Measurements from ENCODE around the gene ABLIM2. TPM values are rescaled to one million over a fixed set of nuclear protein-coding genes. Genes with fewer than 3 reads are reported as not detected.

ABLIM2 gene
- total RNA-seq, 4 donors from 2014 or later, result 9.2 to 24.0 (median 12.3) TPM

DNA sequence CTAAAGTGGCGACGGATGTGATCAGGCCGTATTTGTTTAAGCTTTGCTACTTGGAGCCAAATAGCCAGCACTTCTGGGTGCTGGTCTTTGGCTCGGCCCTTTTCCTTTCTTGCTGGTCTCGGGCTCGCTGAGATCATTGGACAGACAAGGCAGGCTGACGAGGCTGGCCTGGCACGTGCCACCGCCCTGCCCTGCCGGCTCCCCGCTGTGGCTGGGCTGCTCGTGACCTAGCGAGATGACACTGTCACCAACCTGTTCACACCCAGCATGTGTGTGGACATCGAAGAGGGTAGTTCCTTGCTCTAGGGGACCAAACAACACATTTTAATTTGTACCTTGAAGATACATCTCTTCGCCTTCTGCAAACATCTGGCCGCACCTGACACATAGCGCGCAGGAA, 98.0 kb downstream of the ABLIM2 start:
- no peaks in the 10 kb centered on the region for H3K36me3 ChIP-seq
- DNase-seq, result no peak
- intact Hi-C loops (cut with DNase I), result no loop called here
- H3K4me3 ChIP-seq (replicated peaks in 1 of 3), result no peak overlapping the region
- no peaks in the 10 kb centered on the region for H3K27me3 ChIP-seq
- H3K9me3 ChIP-seq, result no peaks in the 10 kb centered on the region
- H3K27ac ChIP-seq, result no peak overlapping the region
- no peak for TF ChIP-seq POLR2A (IDR thresholded peaks at IDR 0.05)
- TF ChIP-seq, protein P1, sequence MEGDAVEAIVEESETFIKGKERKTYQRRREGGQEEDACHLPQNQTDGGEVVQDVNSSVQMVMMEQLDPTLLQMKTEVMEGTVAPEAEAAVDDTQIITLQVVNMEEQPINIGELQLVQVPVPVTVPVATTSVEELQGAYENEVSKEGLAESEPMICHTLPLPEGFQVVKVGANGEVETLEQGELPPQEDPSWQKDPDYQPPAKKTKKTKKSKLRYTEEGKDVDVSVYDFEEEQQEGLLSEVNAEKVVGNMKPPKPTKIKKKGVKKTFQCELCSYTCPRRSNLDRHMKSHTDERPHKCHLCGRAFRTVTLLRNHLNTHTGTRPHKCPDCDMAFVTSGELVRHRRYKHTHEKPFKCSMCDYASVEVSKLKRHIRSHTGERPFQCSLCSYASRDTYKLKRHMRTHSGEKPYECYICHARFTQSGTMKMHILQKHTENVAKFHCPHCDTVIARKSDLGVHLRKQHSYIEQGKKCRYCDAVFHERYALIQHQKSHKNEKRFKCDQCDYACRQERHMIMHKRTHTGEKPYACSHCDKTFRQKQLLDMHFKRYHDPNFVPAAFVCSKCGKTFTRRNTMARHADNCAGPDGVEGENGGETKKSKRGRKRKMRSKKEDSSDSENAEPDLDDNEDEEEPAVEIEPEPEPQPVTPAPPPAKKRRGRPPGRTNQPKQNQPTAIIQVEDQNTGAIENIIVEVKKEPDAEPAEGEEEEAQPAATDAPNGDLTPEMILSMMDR (IDR thresholded peaks at IDR 0.05), result no peak
- WGBS, 2 donors, result 84 to 90% methylated on average over 16 to 18 of the region's 18 CpGs
- no peaks in the 10 kb centered on the region for H3K4me1 ChIP-seq

DNA sequence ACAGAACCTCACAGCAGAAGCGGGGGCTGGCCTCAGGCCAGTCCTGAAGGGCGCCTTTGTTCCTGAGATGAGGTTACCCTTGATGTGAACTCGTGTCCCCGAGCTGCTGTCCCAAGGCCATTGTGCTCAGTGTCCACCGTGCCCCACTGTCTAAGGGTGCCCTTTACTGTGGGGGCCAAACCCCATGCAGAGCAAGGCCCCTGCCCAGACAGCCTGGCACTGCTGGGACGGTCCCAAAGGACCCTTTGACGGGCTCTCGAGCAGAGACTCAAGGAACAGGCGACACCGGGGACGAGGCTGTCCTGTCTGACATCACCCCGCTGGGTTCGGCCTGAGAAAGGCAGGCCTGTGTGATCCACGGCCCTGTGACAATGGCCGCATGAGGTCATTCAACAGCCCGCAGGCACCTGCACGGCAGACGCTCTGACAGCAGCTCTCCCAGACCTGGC, 100.6 kb downstream of the ABLIM2 start:
- H3K27me3 ChIP-seq, result no peaks in the 10 kb centered on the region
- no peak overlapping the region for H3K27ac ChIP-seq
- no peaks in the 10 kb centered on the region for H3K36me3 ChIP-seq
- no peak overlapping the region for H3K4me3 ChIP-seq (replicated peaks in 1 of 3)
- intact Hi-C loops (cut with DNase I), result no loop called here
- H3K9me3 ChIP-seq, result no peaks in the 10 kb centered on the region
- TF ChIP-seq, protein P1 (IDR thresholded peaks at IDR 0.05), result no peak
- no peak for TF ChIP-seq POLR2A (IDR thresholded peaks at IDR 0.05)
- DNase-seq, result no peak
- 97 to 100% methylated on average over 4 to 12 of the region's 18 CpGs for WGBS, 2 donors
- H3K4me1 ChIP-seq, result no peaks in the 10 kb centered on the region

DNA sequence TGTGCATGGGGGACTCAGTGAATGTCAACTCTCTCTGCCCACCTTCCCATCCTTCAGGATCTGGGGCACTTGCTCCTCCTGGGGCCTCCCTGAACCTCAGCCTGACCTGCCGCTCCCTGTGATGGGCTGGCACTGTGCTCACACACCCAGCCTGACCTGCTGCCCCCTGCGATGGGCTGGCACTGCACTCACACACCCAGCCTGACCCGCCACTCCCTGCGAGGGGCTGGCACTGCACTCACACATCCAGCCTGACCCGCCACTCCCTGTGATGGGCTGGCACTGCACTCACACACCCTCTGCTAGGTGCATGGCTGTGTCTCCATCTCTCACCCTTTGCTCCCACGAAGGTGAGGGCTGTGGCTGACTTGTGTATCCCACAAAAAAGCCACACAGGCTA, 103.4 kb downstream of the ABLIM2 start:
- Histone ChIP-seq H3K27ac (no peak overlapping the region), H3K36me3 (no peaks in the 10 kb centered on the region), H3K4me3 (replicated peaks in 1 of 3) (no peak overlapping the region), H3K27me3 (no peaks in the 10 kb centered on the region), H3K4me1 (peaks cover 9 to 11% of the 10 kb centered on the region in 2 donors), H3K9me3 (no peaks in the 10 kb centered on the region)
- TF ChIP-seq POLR2A (IDR thresholded peaks at IDR 0.05), result no peak
- TF ChIP-seq, protein P1 (IDR thresholded peaks at IDR 0.05), result no peak
- intact Hi-C loops (cut with DNase I), result no loop called here
- 89 to 98% methylated on average over 6 of the region's 6 CpGs for whole genome bisulfite sequencing, 2 donors
- DNase-seq, result no peak

DNA sequence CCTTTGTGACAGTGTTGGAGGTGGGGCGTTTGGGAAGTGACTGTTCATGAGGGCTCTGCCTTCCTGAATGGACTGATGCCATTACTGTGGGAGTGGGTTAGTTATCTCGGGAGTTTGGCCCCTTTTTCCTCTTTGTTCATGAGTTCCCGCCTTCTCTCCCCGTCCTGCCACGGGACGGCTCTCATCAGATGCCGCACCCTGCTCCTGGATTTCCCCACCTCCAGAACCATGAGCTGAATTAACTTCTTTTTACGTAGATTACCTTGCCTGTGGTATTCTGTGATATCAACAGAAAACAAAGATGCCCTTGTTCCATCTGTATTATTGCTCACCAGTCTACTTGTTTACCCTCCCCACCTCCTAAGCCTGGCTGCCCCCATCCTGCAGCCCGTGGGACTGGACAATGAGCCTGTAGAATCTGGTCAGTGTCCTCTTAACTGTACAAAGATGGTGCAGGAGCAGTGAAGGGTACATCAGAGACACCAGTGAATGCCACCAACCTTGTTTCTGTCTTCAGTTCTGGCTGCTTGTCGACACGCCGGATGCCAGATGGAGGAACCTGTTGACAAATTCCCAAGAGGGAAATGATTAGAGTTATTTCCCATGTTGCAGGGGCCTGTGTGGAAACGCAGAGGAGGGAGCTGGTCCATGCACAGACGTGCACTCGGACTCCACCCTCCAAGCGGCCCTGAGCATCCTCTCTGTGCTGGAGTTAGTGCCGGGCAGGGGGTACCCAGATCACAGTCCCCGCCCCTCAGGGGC, 104.7 kb downstream of the ABLIM2 start:
- no peak overlapping the region for H3K27ac ChIP-seq
- TF ChIP-seq, protein P1 (IDR thresholded peaks at IDR 0.05), result no peak
- TF ChIP-seq POLR2A (IDR thresholded peaks at IDR 0.05), result no peak
- H3K36me3 ChIP-seq, result no peaks in the 10 kb centered on the region
- intact Hi-C loops (cut with DNase I), result no loop called here
- H3K27me3 ChIP-seq, result no peaks in the 10 kb centered on the region
- H3K9me3 ChIP-seq, result no peaks in the 10 kb centered on the region
- H3K4me1 ChIP-seq, result peaks cover 21 to 23% of the 10 kb centered on the region in 2 donors
- H3K4me3 ChIP-seq (replicated peaks in 1 of 3), result no peak overlapping the region
- 93 to 94% methylated on average over 18 of the region's 18 CpGs for WGBS, 2 donors
- no peak for DNase-seq

DNA sequence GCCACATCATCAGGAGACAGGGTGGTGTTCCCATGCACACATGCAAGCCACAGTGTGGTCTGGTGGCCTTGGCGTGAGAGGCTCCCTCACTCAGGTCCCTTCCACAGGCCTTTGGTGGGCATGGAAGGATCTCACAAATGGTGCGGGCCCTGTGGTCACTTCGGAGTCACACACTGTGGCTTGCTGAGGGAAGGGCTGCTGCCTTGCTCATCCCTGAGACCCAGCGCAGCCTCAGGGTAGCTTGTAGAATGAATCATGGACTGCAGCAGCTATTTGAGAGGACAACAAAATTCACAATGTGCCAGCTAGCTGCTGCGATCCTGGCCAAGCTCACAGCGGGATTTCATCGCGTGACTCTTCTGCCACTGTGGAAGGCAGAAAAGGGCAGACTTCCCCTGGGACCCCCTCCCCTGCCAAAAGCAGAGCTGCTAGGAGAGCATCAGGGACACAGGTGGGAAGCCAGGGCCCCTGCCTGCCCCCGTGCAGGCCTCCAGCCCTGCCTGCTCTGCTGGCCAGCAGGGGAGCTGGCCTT, 106.4 kb downstream of the ABLIM2 start:
- H3K9me3 ChIP-seq, result no peaks in the 10 kb centered on the region
- peak overlapping the region in 1 of 3 donors; percentile 87 for H3K27ac ChIP-seq
- no peak for DNase-seq
- TF ChIP-seq POLR2A (IDR thresholded peaks at IDR 0.05), result no peak
- TF ChIP-seq, protein P1 (IDR thresholded peaks at IDR 0.05), result no peak
- H3K27me3 ChIP-seq, result no peaks in the 10 kb centered on the region
- no peaks in the 10 kb centered on the region for H3K36me3 ChIP-seq
- intact Hi-C loops (cut with DNase I), result no loop called here
- H3K4me1 ChIP-seq, result peaks cover 21 to 23% of the 10 kb centered on the region in 2 donors
- H3K4me3 ChIP-seq (replicated peaks in 1 of 3), result no peak overlapping the region
- WGBS, 2 donors, result 97 to 99% methylated on average over 8 of the region's 9 CpGs
